GM04503 (cell line): Measurements from ENCODE around the gene ASTN2.
A peak's percentile ranks its signal among the peaks of the same experiment; 100 is the strongest.

Experiments used
- DNase-seq: peaks from one replicate; pipeline ENCODE4 v3.0.0-alpha.2; 2012; ENCODE audit warnings: low read depth

Gene ASTN2

DNA sequence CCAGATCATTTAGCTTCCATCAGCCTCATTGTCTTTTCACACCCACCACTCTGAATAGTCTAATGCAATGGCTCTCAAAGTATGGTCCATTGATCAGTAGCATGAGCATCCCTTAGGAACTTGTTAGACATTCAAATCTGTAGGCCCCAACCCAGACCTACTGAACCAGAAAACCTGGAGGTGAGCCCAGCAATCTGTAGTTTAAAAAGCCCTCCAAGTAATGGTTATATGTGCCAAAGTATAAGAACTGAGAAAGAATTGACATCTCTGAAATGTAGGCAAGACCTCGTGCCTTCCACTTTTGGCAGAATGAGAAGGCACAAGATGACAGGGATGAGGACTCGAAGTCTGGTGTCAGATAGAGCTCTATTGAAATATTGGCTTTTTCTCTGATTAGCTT is 460.1 kb downstream of the ASTN2 start:
- DNase-seq: no peak

DNA sequence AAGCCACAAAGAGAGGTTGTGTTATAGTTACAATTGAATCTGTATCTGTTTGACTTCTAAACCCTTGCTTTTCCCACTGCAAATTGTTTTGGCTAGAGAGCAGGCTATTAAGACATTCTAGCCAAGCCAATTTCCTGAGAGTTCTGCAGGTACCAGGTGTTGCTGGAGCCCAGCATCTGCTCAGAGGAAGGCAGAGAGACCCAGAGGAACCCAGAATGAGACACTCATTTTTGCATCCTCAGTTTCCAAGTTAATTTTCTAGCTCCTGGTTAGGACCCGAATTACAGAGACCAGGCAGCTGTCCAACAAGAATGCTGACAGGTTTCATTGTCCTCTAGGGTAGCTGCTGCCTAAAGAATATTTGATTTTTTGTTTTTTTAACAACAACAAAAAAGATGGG is 461.6 kb downstream of the ASTN2 start:
- no peak for DNase-seq

- DNase-seq: no peak
Measured at GRCh38 chr9:116952436-116952810, 462.4 kb downstream of the ASTN2 start.

DNA sequence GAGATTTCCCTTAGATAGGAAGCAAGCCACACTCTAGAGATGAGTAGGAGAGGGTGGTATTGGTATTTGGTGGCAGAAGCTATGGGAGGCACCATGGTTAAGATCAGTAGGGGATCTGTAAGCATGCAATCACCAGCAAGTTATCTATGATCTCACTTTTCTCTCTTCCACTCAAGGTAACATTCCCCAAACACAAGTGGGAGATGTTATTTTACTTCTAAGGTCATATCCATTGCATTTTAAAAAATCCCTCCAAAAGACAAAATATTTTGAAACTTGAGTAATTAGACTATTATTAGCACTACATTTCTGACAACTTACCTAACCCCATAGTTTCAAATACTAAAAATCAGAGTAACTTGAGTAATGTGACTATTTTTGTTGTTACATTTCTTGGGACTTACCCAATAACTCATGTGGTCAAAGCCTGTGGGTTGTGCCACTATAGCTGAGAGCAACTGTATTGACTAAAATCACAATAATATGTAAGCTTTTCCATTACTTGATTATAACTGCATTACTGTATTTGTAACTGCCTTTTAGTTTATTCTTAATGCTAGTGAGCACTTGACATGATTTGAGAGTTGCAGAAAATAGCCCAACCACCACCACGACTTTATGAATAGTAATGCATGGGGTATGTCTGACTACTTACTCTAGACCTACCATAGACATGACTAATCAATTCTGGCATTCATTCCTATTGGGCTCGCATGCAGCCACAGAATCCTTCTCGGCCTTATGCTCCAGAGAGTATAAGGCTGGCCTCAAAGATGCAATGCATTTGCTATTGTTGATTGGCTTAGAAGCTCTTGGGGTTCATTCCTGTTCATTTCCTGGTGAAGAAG is 463.0 kb downstream of the ASTN2 start:
- peak; percentile 84 for DNase-seq

DNA sequence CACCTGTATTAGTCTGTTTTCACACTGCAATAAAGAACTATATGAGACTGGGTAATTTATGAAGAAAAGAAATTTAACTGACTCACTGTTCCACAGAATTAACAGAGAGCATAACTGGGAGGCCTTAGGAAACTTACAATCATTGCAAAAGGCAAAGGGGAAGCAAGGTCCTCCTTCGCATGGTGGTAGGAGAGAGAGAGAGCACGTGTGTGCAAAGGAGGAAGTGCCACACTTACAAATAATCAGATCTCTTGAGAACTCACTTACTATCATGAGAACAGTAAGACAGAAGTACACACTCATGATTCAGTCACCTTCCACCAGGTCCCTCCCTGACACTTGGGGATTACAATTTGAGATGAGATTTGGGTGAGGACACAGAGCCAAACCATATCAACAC is 469.0 kb downstream of the ASTN2 start:
- no peak for DNase-seq

- DNase-seq: no peak
Measured at GRCh38 chr9:116944714-116945534, 469.9 kb downstream of the ASTN2 start.

GRCh38 chr9:116943970-116944369 is 470.9 kb downstream of the ASTN2 start:
- no peak for DNase-seq

- DNase-seq: no peak
Measured at GRCh38 chr9:116942593-116943061, 472.2 kb downstream of the ASTN2 start.

DNA sequence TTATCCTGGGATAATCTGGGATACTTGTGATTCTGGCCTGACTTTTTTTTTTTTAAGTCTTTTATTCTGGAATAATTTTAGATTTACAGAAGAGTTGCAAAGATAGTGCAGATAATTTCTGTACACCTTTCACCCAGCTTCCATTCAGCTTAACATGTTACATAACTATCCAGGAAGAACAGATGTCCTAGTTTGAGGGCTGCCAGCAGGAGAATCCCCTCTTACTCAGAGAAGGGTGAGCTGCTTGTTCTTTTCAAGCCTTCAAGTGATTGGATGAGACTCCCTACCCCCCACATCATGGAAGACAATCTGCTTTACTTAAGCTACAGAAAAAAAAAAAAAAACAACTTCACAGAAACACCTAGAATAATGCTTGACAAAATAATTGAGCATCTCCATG is 473.6 kb downstream of the ASTN2 start:
- no peak for DNase-seq

DNA sequence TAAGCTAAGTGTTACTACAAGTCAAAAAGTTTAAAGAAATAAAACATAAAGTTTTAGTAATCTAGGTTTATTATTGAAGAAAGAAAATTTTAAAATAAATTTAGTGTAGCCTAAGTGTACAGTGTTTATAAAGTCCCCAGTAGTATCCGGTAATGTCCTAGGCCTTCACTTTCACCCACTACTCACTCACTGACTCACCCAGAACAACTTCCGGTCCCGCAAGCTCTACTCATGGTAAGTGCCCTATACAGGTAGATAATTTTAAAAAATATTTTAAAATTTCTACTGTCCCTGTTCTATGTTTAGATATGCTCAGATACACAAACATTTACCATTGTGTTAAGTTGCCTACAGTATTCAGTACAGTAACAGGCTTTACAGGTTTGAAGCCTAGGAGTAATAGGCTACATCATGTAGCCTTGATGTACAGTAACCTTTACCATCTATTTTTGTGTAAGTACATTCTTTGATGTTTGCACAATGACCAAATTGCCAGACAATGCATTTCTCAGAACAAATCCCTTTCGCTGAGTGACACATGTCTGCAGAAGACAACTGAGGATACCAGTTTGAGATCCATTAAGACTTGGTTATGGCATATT is 474.1 kb downstream of the ASTN2 start:
- DNase-seq: no peak

DNA sequence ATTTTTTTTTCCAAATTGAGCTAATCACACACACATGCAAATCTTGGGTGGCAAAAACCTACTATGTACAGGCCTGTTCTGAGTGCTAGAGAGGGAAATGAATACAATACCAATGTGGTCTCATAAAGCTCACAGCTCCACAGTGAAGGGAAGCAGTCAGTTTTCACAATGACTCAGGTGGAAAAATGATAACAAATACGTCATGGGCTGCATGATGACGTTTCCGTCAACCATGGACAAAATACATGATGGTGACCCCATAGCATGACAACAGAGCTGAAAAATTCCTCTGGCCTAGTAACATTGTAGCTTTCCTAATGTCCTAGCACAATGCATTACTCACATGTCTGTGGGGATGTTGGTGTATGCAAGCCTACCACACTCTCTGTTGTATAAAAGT is 475.2 kb downstream of the ASTN2 start:
- DNase-seq: no peak

DNA sequence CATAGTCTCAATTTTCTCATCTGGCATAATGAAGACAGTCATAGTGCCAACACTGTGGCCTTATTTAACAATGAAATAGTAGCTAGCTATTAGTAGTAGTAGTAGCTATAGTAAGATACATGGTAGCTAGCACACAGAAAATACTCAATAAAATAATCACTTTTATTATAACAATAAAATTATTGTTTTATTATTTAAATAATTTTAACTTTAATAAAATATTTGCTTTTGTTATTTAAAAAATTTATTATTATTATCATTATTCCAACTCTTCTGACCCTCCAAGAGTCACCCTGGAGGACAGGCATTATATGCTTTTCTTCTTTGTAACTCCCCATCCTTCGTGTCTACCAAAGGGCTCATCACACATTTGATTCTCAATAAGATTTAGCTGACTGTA is 475.7 kb downstream of the ASTN2 start:
- no peak for DNase-seq

DNA sequence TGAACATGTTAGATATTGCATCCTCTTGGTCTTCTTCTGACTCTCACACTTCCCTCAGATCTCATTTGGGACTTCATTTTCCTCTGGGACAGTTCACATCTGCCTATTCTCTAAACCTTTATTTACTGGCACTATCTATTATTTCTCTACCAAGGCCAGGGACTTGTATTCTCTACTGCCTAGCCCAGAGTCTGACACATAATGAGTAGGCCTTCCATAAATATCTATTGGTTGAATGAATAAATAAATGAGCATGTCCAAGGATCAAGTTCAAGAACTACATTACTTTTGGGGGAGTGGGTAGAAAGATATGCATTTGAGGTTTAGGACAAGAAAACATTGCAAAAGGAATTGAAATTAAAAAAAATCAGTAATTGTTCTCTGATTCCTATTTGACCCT is 477.5 kb downstream of the ASTN2 start:
- DNase-seq: no peak

DNA sequence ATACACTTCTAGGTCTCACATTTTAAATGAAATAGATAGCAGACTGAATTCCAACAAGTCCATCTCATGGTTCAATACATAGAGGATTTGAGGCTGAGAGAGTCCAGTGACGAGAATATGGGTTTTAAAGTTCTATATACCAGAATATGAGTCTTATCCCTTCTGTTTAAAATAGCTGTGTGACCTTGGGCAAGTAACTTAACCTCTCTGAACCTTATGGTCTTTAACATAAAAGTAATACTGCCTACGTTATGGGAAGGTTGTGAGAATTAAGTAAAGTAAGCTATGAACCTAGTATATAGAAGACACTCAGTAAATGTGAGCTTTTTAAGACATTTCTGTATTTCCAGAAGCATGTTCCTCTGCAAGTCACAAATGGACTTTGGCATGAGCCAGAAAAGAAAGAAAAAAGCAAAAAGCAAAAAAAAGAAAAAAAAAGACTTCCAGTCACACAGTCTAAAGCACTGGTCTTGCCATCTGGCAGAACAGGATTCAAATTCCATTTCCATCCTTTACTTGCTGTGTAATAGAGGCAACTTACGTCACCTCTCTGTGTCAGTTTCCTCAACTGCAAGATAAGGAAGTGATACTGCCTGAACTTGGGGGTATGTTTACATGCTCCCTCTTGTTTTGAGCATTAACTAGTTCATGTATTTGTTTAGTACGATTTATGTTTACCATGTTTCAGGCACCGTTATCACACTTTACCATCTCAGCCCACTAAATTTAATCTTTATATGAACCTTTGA is 479.5 kb downstream of the ASTN2 start:
- no peak for DNase-seq

GRCh38 chr9:116934131-116934530 is 480.7 kb downstream of the ASTN2 start:
- DNase-seq: no peak

- no peak for DNase-seq
Measured at GRCh38 chr9:116933251-116933650, 481.6 kb downstream of the ASTN2 start.

DNA sequence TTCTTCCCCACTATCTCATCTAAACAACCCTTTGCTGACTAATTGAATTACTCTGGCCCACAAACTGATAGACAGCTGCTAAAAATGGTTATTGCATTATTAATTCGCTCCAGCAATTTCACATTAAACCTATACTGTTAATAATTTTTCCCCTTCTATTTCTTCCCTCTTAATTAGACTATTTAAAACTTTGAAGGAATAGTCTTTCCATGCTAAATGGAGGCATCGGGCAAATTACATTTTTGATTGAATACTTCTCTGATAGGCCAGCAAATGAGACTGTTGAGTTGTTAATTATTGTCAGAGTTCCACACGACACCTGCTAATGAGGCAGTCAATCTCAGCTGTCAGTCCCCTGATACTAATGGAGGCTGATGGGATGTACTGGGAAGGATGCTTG is 485.2 kb downstream of the ASTN2 start:
- DNase-seq: no peak

DNA sequence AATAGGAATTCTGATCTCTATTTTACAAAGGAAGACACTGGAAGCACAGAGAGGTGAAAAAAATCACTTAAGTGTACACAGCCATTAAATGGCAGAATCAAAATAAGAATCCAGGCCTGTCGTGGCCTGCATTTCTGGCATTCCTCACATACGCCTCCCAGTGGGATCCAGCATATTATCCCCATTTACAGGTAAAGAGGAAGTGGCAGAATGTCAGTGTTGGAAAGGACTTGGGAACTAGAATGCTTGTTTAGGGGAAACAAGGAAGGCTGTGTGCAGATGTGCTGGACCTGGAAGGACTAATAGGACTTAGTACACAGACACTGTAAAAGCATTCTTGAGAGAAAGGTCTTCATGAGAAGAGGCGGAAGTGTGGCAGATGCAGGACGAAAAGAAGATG is 486.0 kb downstream of the ASTN2 start:
- DNase-seq: no peak

- DNase-seq: no peak
Measured at GRCh38 chr9:116928289-116928688, 486.6 kb downstream of the ASTN2 start.

DNA sequence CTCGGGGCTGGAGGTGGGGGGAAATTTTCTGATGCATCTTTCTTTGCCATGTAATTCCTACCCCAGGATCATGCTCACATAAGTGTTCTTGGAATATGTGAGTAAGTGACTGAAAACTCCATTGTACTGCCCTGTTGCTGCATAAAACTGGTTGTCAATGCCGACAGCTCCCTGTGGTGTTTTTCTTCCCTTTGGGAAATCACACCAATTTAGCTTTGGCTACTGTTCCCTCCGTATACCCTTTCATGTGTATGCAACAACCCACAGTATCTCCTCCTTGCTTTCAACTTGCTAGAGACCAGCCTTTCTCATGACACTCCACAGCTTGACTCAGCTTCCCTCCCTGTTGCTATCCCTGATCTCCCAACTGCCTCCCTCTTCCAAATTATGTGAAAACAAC is 487.1 kb downstream of the ASTN2 start:
- DNase-seq: no peak

DNA sequence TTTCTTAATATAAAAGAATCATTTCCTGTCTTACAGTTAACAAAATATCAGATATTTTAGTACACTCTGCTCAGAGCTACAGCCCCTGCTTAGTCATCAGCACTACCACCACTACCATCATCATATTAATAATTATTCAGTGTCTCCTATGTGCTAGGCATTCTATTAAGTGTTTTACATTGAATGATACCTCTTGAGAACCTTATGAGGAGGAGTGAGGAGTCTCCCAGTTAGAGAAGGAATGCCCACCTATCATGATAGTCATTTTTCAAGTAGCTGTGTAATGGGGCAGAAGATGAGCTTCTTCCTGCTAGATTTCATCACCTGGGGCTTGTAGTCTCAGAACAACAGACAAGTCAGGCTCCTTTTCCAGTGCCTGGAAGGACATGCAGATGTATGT is 489.7 kb downstream of the ASTN2 start:
- no peak for DNase-seq

GRCh38 chr9:116924462-116925110 is 490.3 kb downstream of the ASTN2 start:
- no peak for DNase-seq
